Psoas muscle (tissue), 8 donors: ENCODE data around the gene ZPBP. TPM values are rescaled to one million over a fixed set of nuclear protein-coding genes. Genes with fewer than 3 reads are reported as not detected.

Experiments
- ATAC-seq, 4 donors: fragments of 200-7000 bp; cut with Tn5 transposase; one replicate each; pipeline ENCODE4 v1.9.1; 2020; ENCODE audit warnings: moderate library complexity in 3 of 4, mild to moderate bottlenecking in 2 of 4
- DNase-seq, 2 donors: peaks; one replicate each; pipeline ENCODE4 v3.0.0-alpha.2; 2020
- H3K27ac ChIP-seq: fragments of 200-600 bp; one replicate; pipeline ENCODE4 v1.8.0; 2022
- H3K27me3 ChIP-seq, 3 donors: fragments of 200-600 bp in 1 of 3; one replicate each; pipeline versions ENCODE4 v1.6.1 to v1.8.0; 2013 to 2022; ENCODE audit warnings: low read length in 2 of 3, mild to moderate bottlenecking in 2 of 3, moderate library complexity in 1 of 3; ENCODE audit not compliant: insufficient read depth in 3 of 3
- H3K36me3 ChIP-seq, 2 donors: fragments of 200-600 bp in 1 of 2; one replicate each; pipeline versions ENCODE4 v1.6.1 to v1.8.0; 2013 to 2022; ENCODE audit warnings: low read depth in 1 of 2, mild to moderate bottlenecking in 1 of 2, moderate library complexity in 1 of 2; ENCODE audit not compliant: insufficient read depth in 1 of 2
- H3K4me1 ChIP-seq: fragments of 200-600 bp; one replicate; pipeline ENCODE4 v1.8.0; 2022
- H3K4me3 ChIP-seq: fragments of 200-600 bp; one replicate; pipeline ENCODE4 v1.8.0; 2022; ENCODE audit warnings: mild to moderate bottlenecking
- H3K9me3 ChIP-seq: fragments of 200-600 bp; one replicate; pipeline ENCODE4 v1.8.0; 2022
- WGBS, 3 donors: extraction: QIAGEN DNeasy Blood & Tissue Kit; methylation state at CpG; one replicate each; pipeline versions ENCODE4 v1.1.6 to v1.1.7; 2013; 5-methylcytosine and 5-hydroxymethylcytosine counted together
- intact Hi-C, 2 donors: fragments of 100-400 bp; cut with DNase I; formaldehyde crosslinking; loops; one replicate each; pipeline versions ENCODE4 v1.11.0 to v1.14.2; 2022
- polyA plus RNA-seq, 3 donors: library from polyadenylated mRNA; stranded (reverse); fragments of 200-250 nt; gene quantifications; one replicate each; pipeline ENCODE4 v1.2.3, GENCODE V29; 2013
- total RNA-seq, 4 donors: library from RNA; stranded (reverse); fragmentation: NEBNext Ultra II Directional in 2 of 4; extraction: Animal tissue kit (Norgen Biotek cat#: 25700) in 2 of 4; gene quantifications; one replicate each; pipeline versions ENCODE4 v1.2.1 to v1.2.4, GENCODE V29; 2021 to 2023
- TF ChIP-seq, protein P1 (sequence below): fragments of 200-600 bp; IDR thresholded peaks from one replicate; pipeline ENCODE4 v1.8.0; 2022; ENCODE audit warnings: antibody characterized with exemption
- donor health status: healthy with polysubstance abuse.
- donor health status: DM: no; HTN: no; CAD: no; lungs with moderate emphysema.
- donor health status: Bipolar disorder and iron deficiency.
- donor health status: healthy.
- donor health status: DM: yes; HTN: yes; CAD: no.
- donor health status: DM: no; HTN: no; CAD: no.
- donor health status: DM: no; HTN: no; CAD: no.
- donor health status: DM: yes; HTN: yes; CAD: no.

Gene ZPBP
- total and polyA plus RNA-seq, 7 donors, result not detected

- Histone ChIP-seq H3K4me3 (no peak overlapping the region), H3K27me3 (peaks cover 0 to 2% (median 0%) of the 10 kb centered on the region in 3 donors), H3K36me3 (no peaks in the 10 kb centered on the region), H3K27ac (no peak overlapping the region), H3K9me3 (no peaks in the 10 kb centered on the region), H3K4me1 (no peaks in the 10 kb centered on the region)
- ATAC-seq, result no peak
- DNase-seq, result no peak
- intact Hi-C loops, result loop anchor here in 1 of 2 donors (2.0 kb wide), 1 partner anchor 328 kb away; no protein-coding TSS in a partner anchor
- TF ChIP-seq, protein P1, sequence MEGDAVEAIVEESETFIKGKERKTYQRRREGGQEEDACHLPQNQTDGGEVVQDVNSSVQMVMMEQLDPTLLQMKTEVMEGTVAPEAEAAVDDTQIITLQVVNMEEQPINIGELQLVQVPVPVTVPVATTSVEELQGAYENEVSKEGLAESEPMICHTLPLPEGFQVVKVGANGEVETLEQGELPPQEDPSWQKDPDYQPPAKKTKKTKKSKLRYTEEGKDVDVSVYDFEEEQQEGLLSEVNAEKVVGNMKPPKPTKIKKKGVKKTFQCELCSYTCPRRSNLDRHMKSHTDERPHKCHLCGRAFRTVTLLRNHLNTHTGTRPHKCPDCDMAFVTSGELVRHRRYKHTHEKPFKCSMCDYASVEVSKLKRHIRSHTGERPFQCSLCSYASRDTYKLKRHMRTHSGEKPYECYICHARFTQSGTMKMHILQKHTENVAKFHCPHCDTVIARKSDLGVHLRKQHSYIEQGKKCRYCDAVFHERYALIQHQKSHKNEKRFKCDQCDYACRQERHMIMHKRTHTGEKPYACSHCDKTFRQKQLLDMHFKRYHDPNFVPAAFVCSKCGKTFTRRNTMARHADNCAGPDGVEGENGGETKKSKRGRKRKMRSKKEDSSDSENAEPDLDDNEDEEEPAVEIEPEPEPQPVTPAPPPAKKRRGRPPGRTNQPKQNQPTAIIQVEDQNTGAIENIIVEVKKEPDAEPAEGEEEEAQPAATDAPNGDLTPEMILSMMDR, result no peak
- 0 to 1% (median 0%) methylated on average over 2 of the region's 2 CpGs for WGBS, 3 donors
Measured at GRCh38 chr7:50088463-50089129, 4.5 kb downstream of the ZPBP start.

- intact Hi-C loops, result no loop called here
- no peak for DNase-seq
- TF ChIP-seq, protein P1, result no peak
- Histone ChIP-seq H3K4me3 (no peak overlapping the region), H3K36me3 (no peaks in the 10 kb centered on the region), H3K27ac (no peak overlapping the region), H3K4me1 (no peaks in the 10 kb centered on the region), H3K27me3 (no peaks in the 10 kb centered on the region), H3K9me3 (no peaks in the 10 kb centered on the region)
- 55 to 57% (median 57%) methylated on average over 5 of the region's 5 CpGs for WGBS, 3 donors
- ATAC-seq, result no peak
Measured at GRCh38 chr7:50085344-50085743, 7.7 kb downstream of the ZPBP start.

- peaks cover 7% of the 10 kb centered on the region for H3K4me1 ChIP-seq
- ATAC-seq (no peak), DNase-seq (no peak)
- H3K27ac ChIP-seq, result no peak overlapping the region
- no peak overlapping the region for H3K4me3 ChIP-seq
- no peaks in the 10 kb centered on the region for H3K27me3 ChIP-seq
- no peaks in the 10 kb centered on the region for H3K36me3 ChIP-seq
- TF ChIP-seq, protein P1, result no peak
- intact Hi-C loops, result no loop called here
- H3K9me3 ChIP-seq, result peaks cover 15% of the 10 kb centered on the region
Measured at GRCh38 chr7:50073093-50073492, 20.0 kb downstream of the ZPBP start.

GRCh38 chr7:50069613-50070012, 23.4 kb downstream of the ZPBP start:
- H3K27ac ChIP-seq, result no peak overlapping the region
- peaks cover 10% of the 10 kb centered on the region for H3K4me1 ChIP-seq
- no peaks in the 10 kb centered on the region for H3K36me3 ChIP-seq
- H3K27me3 ChIP-seq, result no peaks in the 10 kb centered on the region
- 5 to 34% (median 17%) methylated on average over 8 of the region's 8 CpGs for WGBS, 3 donors
- intact Hi-C loops, result no loop called here
- TF ChIP-seq, protein P1, result no peak
- peaks cover 12% of the 10 kb centered on the region for H3K9me3 ChIP-seq
- peak overlapping the region; percentile 67 for H3K4me3 ChIP-seq
- peak in 1 of 2 donors; percentile 23 for DNase-seq
- ATAC-seq, result peak; percentile 37 to 76 (median 68)
